ENCODE results near the gene FCN2.

Gene FCN2

DNA sequence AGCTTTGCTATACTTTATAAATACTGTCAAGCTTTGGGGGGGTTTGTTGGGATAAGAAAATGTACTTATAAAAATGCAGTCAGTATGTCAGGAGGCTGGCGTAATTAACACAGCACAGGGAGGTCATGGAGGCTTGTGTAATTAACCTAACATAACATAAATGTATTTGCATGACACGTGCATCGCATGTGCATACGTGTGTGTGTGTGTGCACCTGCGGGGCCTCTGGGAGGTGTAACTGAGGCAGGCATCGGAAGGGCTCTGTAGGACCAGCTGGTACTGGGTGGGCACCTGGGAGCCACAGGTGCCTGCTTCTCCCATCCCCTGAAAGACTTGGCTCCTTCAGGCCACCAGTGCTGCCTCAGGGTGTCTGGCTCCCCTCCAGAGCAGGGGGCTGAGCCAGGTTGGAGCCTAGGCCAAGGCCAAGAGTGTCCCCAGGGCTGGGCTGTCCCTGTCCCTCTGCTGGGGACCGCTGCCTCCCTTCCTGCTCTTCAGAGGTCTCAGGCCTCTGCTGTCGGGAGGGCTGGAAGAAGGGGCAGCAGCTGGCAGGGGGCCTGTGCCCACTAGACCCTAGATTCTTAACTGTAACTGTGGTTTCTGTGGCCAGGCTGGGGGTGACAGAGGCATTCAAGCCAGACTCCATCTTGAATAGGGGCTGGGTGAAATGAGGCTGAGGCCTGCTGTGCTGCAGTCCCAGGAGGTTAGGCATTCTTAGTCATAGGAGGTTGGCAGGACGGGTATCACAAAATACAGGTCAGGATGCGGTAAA, 9.0 kb downstream of the FCN2 start:
- Histone ChIP-seq H3K18ac (ENCODE audit: low read length) (peak overlapping the region; percentile 45), H3K4me1 (ENCODE audit: control insufficient read depth in 2 of 2, insufficient read depth in 1 of 2, low read depth in 1 of 2, low read length in 2 of 2) (no peaks in the 10 kb centered on the region), H2BK120ac (ENCODE audit: low read depth, low read length) (no peak overlapping the region), H3K23ac (ENCODE audit: low read depth, low read length, poor library complexity) (no peak overlapping the region), H2BK15ac (ENCODE audit: low read length) (no peak overlapping the region), H3K4me3 (ENCODE audit: low read length in 2 of 2) (no peak overlapping the region), H3K36me3 (replicated peaks in 1 of 2; ENCODE audit: control insufficient read depth in 2 of 2, insufficient read depth in 2 of 2, low read length in 2 of 2) (peaks cover 0 to 1% of the 10 kb centered on the region in 2 donors), H4K8ac (ENCODE audit: low read depth, low read length) (no peak overlapping the region), H3K27me3 (ENCODE audit: control insufficient read depth in 3 of 3, insufficient read depth in 3 of 3, low read depth in 1 of 3, low read length in 3 of 3) (peaks cover 0 to 9% (median 0%) of the 10 kb centered on the region in 3 experiments), H3K27ac (replicated peaks; ENCODE audit: low read length) (no peak overlapping the region), H2BK12ac (ENCODE audit: low read length) (no peak overlapping the region), H2AK5ac (ENCODE audit: low read depth, low read length) (peak overlapping the region; percentile 82), H2BK5ac (ENCODE audit: low read length) (no peak overlapping the region), H3K9me3 (replicated peaks in 1 of 2; ENCODE audit: control insufficient read depth in 2 of 2, insufficient read depth in 1 of 2, low read depth in 1 of 2, low read length in 2 of 2) (peaks cover 0 to 8% of the 10 kb centered on the region in 2 donors), H3K79me1 (ENCODE audit: low read depth, low read length) (no peaks in the 10 kb centered on the region), H3K9ac (ENCODE audit: low read depth, low read length, poor library complexity) (no peak overlapping the region), H2AFZ (ENCODE audit: low read length) (no peak overlapping the region), H3K4me2 (ENCODE audit: insufficient read depth, low read length, poor library complexity, severe bottlenecking) (no peak overlapping the region), H4K91ac (ENCODE audit: low read depth, low read length, poor library complexity) (no peak overlapping the region), H3K14ac (ENCODE audit: low read length) (no peak overlapping the region), H3K4ac (ENCODE audit: low read length) (peak overlapping the region; percentile 77)
- no CpG with 5 or more reads among the region's 10 CpGs for WGBS, 2 donors (ENCODE audit: extremely low coverage in 2 of 2, insufficient read length in 2 of 2, insufficient replicate concordance in 1 of 2)
- DNase-seq (ENCODE audit: low spot score): no peak

DNA sequence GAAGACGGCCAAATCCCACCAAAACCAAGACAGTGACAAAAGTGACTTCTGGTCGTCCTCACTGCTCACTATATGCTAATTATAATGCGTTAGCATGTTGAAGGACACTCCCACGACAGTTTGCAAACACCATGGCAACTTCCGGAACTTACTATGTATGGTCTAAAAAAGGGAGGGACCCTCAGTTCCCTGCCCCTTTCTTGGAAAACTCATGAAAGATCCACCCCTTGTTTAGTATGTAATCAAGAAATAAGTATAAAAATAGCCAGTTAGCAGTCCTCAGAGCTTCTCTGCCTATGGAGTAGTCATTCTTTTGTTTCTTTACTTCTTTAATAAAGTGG, 9.5 kb downstream of the FCN2 start:
- Histone ChIP-seq H3K4me1 (ENCODE audit: control insufficient read depth in 2 of 2, insufficient read depth in 1 of 2, low read depth in 1 of 2, low read length in 2 of 2) (no peaks in the 10 kb centered on the region), H2BK120ac (ENCODE audit: low read depth, low read length) (no peak overlapping the region)

DNA sequence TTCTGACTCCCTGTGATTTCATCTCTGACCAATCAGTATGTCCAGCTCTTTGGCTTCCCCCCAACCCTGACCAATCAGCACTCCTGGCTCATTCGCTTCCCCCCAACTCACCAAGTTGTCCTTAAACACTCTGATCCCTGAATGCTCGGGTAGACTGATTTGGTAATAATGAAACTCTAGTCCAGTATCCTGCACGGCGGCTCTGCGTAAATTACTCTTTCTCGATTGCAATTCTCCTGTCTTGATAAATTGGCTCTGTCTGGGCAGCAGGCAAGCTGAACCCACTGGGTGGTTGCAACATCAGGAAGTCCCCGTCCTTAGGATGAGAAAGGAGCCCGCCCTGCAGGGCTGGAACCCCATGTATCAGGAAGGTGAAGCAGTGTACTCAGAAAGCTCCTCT, 10.4 kb downstream of the FCN2 start:
- Histone ChIP-seq H2BK12ac (ENCODE audit: low read length) (no peak overlapping the region), H3K23ac (ENCODE audit: low read depth, low read length, poor library complexity) (no peak overlapping the region), H2AK5ac (ENCODE audit: low read depth, low read length) (no peak overlapping the region), H3K4ac (ENCODE audit: low read length) (no peak overlapping the region), H3K27me3 (ENCODE audit: control insufficient read depth in 3 of 3, insufficient read depth in 3 of 3, low read depth in 1 of 3, low read length in 3 of 3) (peaks cover 0 to 9% (median 0%) of the 10 kb centered on the region in 3 experiments), H3K18ac (ENCODE audit: low read length) (no peak overlapping the region), H2AFZ (ENCODE audit: low read length) (no peak overlapping the region), H3K9me3 (replicated peaks in 1 of 2; ENCODE audit: control insufficient read depth in 2 of 2, insufficient read depth in 1 of 2, low read depth in 1 of 2, low read length in 2 of 2) (peaks cover 0 to 13% of the 10 kb centered on the region in 2 donors), H4K91ac (ENCODE audit: low read depth, low read length, poor library complexity) (no peak overlapping the region), H2BK5ac (ENCODE audit: low read length) (no peak overlapping the region), H3K27ac (replicated peaks; ENCODE audit: low read length) (no peak overlapping the region), H3K79me1 (ENCODE audit: low read depth, low read length) (no peaks in the 10 kb centered on the region), H3K14ac (ENCODE audit: low read length) (no peak overlapping the region), H3K4me1 (ENCODE audit: control insufficient read depth in 2 of 2, insufficient read depth in 1 of 2, low read depth in 1 of 2, low read length in 2 of 2) (no peaks in the 10 kb centered on the region), H3K36me3 (replicated peaks in 1 of 2; ENCODE audit: control insufficient read depth in 2 of 2, insufficient read depth in 2 of 2, low read length in 2 of 2) (peaks cover 0 to 1% of the 10 kb centered on the region in 2 donors), H3K4me2 (ENCODE audit: insufficient read depth, low read length, poor library complexity, severe bottlenecking) (no peak overlapping the region), H2BK120ac (ENCODE audit: low read depth, low read length) (no peak overlapping the region), H4K8ac (ENCODE audit: low read depth, low read length) (no peak overlapping the region), H2BK15ac (ENCODE audit: low read length) (no peak overlapping the region), H3K9ac (ENCODE audit: low read depth, low read length, poor library complexity) (no peak overlapping the region), H3K4me3 (ENCODE audit: low read length in 2 of 2) (no peak overlapping the region)
- WGBS, 2 donors (ENCODE audit: extremely low coverage in 2 of 2, insufficient read length in 2 of 2, insufficient replicate concordance in 1 of 2): no CpG with 5 or more reads among the region's 8 CpGs
- no peak for DNase-seq (ENCODE audit: low spot score)

More for the DNA sequence above, 9.5 kb downstream of the FCN2 start:
- no peak overlapping the region for H3K4me3 ChIP-seq (ENCODE audit: low read length in 2 of 2)
- H2AK5ac ChIP-seq (ENCODE audit: low read depth, low read length): no peak overlapping the region
- no peak overlapping the region for H3K14ac ChIP-seq (ENCODE audit: low read length)
- H2AFZ ChIP-seq (ENCODE audit: low read length): no peak overlapping the region
- no peak overlapping the region for H4K8ac ChIP-seq (ENCODE audit: low read depth, low read length)
- WGBS, 2 donors (ENCODE audit: extremely low coverage in 2 of 2, insufficient read length in 2 of 2, insufficient replicate concordance in 1 of 2): no CpG with 5 or more reads among the region's 5 CpGs
- H3K27me3 ChIP-seq (ENCODE audit: control insufficient read depth in 3 of 3, insufficient read depth in 3 of 3, low read depth in 1 of 3, low read length in 3 of 3): peaks cover 0 to 9% (median 0%) of the 10 kb centered on the region in 3 experiments
- H4K91ac ChIP-seq (ENCODE audit: low read depth, low read length, poor library complexity): no peak overlapping the region
- no peak overlapping the region for H3K4me2 ChIP-seq (ENCODE audit: insufficient read depth, low read length, poor library complexity, severe bottlenecking)
- H3K18ac ChIP-seq (ENCODE audit: low read length): no peak overlapping the region
- H2BK5ac ChIP-seq (ENCODE audit: low read length): no peak overlapping the region
- no peak overlapping the region for H3K23ac ChIP-seq (ENCODE audit: low read depth, low read length, poor library complexity)
- H3K4ac ChIP-seq (ENCODE audit: low read length): no peak overlapping the region
- H2BK15ac ChIP-seq (ENCODE audit: low read length): no peak overlapping the region
- no peak for DNase-seq (ENCODE audit: low spot score)
- H3K79me1 ChIP-seq (ENCODE audit: low read depth, low read length): no peaks in the 10 kb centered on the region
- no peak overlapping the region for H3K27ac ChIP-seq (replicated peaks; ENCODE audit: low read length)
- H3K9me3 ChIP-seq (replicated peaks in 1 of 2; ENCODE audit: control insufficient read depth in 2 of 2, insufficient read depth in 1 of 2, low read depth in 1 of 2, low read length in 2 of 2): peaks cover 0 to 13% of the 10 kb centered on the region in 2 donors
- peaks cover 0 to 1% of the 10 kb centered on the region in 2 donors for H3K36me3 ChIP-seq (replicated peaks in 1 of 2; ENCODE audit: control insufficient read depth in 2 of 2, insufficient read depth in 2 of 2, low read length in 2 of 2)
- no peak overlapping the region for H3K9ac ChIP-seq (ENCODE audit: low read depth, low read length, poor library complexity)
- H2BK12ac ChIP-seq (ENCODE audit: low read length): no peak overlapping the region

DNA sequence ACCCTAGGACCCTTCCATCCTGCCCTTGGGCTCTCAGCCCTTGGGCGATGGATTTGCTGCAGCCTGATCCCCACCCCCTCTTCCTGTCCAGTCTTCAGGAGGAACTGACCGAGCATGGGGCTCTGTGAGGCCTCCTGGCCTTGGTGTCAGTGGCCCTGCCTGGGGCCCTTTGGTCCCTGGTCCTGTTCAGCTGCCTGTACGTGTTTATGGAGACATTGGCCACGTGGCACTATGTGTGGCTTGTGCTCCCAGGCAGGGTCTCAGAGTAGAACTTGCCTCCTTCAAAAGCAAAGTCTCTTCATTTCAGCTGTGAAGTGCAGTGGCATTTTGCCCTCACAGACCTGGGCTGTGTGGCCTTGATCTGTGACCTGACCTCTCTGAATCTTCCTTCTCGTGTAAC, 11.1 kb downstream of the FCN2 start:
- DNase-seq (ENCODE audit: low spot score): no peak
- Histone ChIP-seq H2BK12ac (ENCODE audit: low read length) (no peak overlapping the region), H2AFZ (ENCODE audit: low read length) (no peak overlapping the region), H3K4ac (ENCODE audit: low read length) (no peak overlapping the region), H2BK15ac (ENCODE audit: low read length) (no peak overlapping the region), H4K91ac (ENCODE audit: low read depth, low read length, poor library complexity) (no peak overlapping the region), H3K9ac (ENCODE audit: low read depth, low read length, poor library complexity) (no peak overlapping the region), H2AK5ac (ENCODE audit: low read depth, low read length) (peak overlapping the region; percentile 27), H3K79me1 (ENCODE audit: low read depth, low read length) (no peaks in the 10 kb centered on the region), H3K9me3 (replicated peaks in 1 of 2; ENCODE audit: control insufficient read depth in 2 of 2, insufficient read depth in 1 of 2, low read depth in 1 of 2, low read length in 2 of 2) (peaks cover 0 to 13% of the 10 kb centered on the region in 2 donors), H2BK120ac (ENCODE audit: low read depth, low read length) (no peak overlapping the region), H2BK5ac (ENCODE audit: low read length) (no peak overlapping the region), H3K18ac (ENCODE audit: low read length) (no peak overlapping the region), H3K27me3 (ENCODE audit: control insufficient read depth in 3 of 3, insufficient read depth in 3 of 3, low read depth in 1 of 3, low read length in 3 of 3) (peaks cover 0 to 9% (median 0%) of the 10 kb centered on the region in 3 experiments), H3K14ac (ENCODE audit: low read length) (peak overlapping the region; percentile 15), H3K4me2 (ENCODE audit: insufficient read depth, low read length, poor library complexity, severe bottlenecking) (no peak overlapping the region), H3K27ac (replicated peaks; ENCODE audit: low read length) (no peak overlapping the region), H3K4me3 (ENCODE audit: low read length in 2 of 2) (no peak overlapping the region), H3K23ac (ENCODE audit: low read depth, low read length, poor library complexity) (no peak overlapping the region), H3K36me3 (replicated peaks in 1 of 2; ENCODE audit: control insufficient read depth in 2 of 2, insufficient read depth in 2 of 2, low read length in 2 of 2) (peaks cover 0 to 1% of the 10 kb centered on the region in 2 donors), H3K4me1 (ENCODE audit: control insufficient read depth in 2 of 2, insufficient read depth in 1 of 2, low read depth in 1 of 2, low read length in 2 of 2) (no peaks in the 10 kb centered on the region), H4K8ac (ENCODE audit: low read depth, low read length) (no peak overlapping the region)
- no CpG with 5 or more reads among the region's 5 CpGs for WGBS, 2 donors (ENCODE audit: extremely low coverage in 2 of 2, insufficient read length in 2 of 2, insufficient replicate concordance in 1 of 2)
